ENCODE data around the gene REPS2. TPM values are rescaled to one million over a fixed set of nuclear protein-coding genes. Genes with fewer than 3 reads are reported as not detected.

The REPS2 gene
- polyA plus RNA-seq, 1 experiment = 0.04 TPM

DNA sequence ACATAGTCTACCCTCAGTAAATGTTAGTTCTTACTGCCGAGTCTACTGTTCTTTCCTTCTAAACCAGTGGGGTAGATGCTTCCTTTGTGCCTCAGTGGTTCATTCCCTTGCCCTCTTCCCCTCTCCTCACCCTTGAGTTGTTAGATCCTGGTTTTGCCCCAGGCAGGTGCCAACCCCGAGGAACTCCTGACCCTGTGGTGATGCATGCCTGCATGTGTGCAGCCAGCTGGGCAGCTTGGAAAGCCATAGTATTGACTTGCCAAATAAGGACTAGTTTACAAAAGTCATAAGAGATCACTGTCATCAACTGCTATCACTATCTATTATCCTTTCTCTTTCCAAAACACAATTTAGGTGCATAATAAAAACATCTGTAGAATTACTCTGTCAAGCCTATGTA is 50.9 kb downstream of the REPS2 start:
- ChIA-PET CTCF (no interaction called here), POLR2A (no interaction called here)
- H3K36me3 ChIP-seq (ENCODE audit: control insufficient read depth, insufficient read depth, low read length) = no peaks in the 10 kb centered on the region
- no peak for TF ChIP-seq CTCF (IDR thresholded peaks at IDR 0.05; ENCODE audit: insufficient read depth, low read depth, low read length)
- no peaks in the 10 kb centered on the region for H3K27me3 ChIP-seq (ENCODE audit: control insufficient read depth, insufficient read depth, low read length)
- DNase-seq (ENCODE audit: low read depth) = no peak
- no peak overlapping the region for H3K4me3 ChIP-seq (ENCODE audit: low read depth, low read length)

DNA sequence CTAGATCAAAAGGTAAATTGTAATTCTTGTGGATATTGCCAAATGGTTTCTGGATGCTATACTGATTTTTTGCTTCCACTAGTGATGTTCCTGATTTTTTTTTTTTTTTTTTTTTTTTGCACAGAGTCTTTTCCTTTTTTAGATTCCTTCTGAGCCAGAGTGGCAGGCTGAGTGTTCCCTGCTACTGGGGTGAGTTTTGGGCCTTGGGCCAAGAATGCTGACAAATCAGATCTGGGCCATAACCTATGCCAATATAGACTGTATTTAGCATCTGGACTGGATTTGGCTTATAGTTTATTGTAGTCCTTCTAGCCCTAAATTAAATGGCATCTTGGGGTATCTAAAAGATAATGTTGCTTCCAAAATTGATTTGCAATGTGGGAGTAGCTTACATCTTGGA is 52.8 kb downstream of the REPS2 start:
- CTCF ChIA-PET = no interaction called here
- TF ChIP-seq CTCF (IDR thresholded peaks at IDR 0.05; ENCODE audit: insufficient read depth, low read depth, low read length) = no peak
- DNase-seq (ENCODE audit: low read depth) = no peak

DNA sequence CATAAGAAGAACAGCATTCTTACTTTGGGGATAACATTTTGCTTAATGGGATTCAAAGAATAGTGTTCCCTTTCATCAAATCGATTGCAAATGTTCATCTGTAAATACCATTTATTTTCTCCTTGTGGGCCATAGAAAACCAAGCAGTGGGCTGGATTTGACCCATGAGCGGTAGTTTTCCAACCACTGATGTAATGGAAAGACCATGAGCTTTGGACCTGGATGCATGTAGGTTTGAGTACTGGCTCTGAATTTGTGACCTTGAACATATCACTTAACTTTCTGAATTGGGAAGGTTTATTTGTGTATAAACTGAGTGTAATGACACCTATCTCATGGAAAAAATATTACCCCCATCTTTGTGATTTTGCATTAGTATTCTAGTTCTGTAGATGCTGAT is 54.3 kb downstream of the REPS2 start:
- TF ChIP-seq CTCF (IDR thresholded peaks at IDR 0.05; ENCODE audit: insufficient read depth, low read depth, low read length) = no peak
- DNase-seq (ENCODE audit: low read depth) = no peak
- Histone ChIP-seq H3K4me3 (ENCODE audit: low read depth, low read length) (no peak overlapping the region), H3K36me3 (ENCODE audit: control insufficient read depth, insufficient read depth, low read length) (no peaks in the 10 kb centered on the region), H3K27me3 (ENCODE audit: control insufficient read depth, insufficient read depth, low read length) (no peaks in the 10 kb centered on the region)
- ChIA-PET POLR2A (no interaction called here), CTCF (no interaction called here)

More for the DNA sequence above, 52.8 kb downstream of the REPS2 start:
- Histone ChIP-seq H3K27me3 (ENCODE audit: control insufficient read depth, insufficient read depth, low read length) (no peaks in the 10 kb centered on the region), H3K4me3 (ENCODE audit: low read depth, low read length) (no peak overlapping the region), H3K36me3 (ENCODE audit: control insufficient read depth, insufficient read depth, low read length) (no peaks in the 10 kb centered on the region)
- POLR2A ChIA-PET = no interaction called here

- no peaks in the 10 kb centered on the region for H3K27me3 ChIP-seq (ENCODE audit: control insufficient read depth, insufficient read depth, low read length)
- ChIA-PET POLR2A (no interaction called here), CTCF (no interaction called here)
- H3K36me3 ChIP-seq (ENCODE audit: control insufficient read depth, insufficient read depth, low read length) = no peaks in the 10 kb centered on the region
- TF ChIP-seq CTCF (IDR thresholded peaks at IDR 0.05; ENCODE audit: insufficient read depth, low read depth, low read length) = no peak
- no peak for DNase-seq (ENCODE audit: low read depth)
- no peak overlapping the region for H3K4me3 ChIP-seq (ENCODE audit: low read depth, low read length)
Measured at GRCh38 chrX:17005712-17006368, 59.4 kb downstream of the REPS2 start.

DNA sequence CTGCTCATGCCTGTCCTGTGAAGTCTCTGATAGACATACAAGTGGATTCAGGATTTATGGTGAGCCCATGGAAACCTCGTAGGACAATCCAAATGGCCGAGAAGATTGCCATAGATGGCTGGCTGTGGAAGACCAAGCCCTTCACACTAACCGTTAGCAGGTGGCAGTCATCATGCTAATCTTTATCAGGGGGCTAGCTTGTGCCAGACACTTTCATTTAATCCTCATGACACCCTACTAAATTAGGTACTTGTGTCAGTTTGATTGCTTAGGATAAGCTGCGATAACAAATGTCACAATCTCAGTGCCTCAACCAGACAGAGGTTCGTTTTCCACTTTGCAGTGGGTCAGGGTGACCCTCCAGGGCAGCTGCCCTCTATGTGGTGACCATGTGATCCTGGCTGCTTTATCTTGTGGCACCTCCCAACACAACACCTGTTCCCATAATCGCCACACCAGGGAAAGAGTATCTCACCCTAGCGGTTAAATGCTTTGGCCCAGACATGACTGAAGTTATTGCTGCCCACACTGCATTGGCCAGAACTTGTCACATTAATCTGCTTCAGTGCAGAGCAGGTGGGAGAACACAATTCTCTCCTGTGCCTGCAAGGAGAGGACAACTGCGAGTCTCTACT is 60.8 kb downstream of the REPS2 start:
- Histone ChIP-seq H3K4me3 (ENCODE audit: low read depth, low read length) (no peak overlapping the region), H3K27me3 (ENCODE audit: control insufficient read depth, insufficient read depth, low read length) (no peaks in the 10 kb centered on the region), H3K36me3 (ENCODE audit: control insufficient read depth, insufficient read depth, low read length) (no peaks in the 10 kb centered on the region)
- DNase-seq (ENCODE audit: low read depth) = no peak
- TF ChIP-seq CTCF (IDR thresholded peaks at IDR 0.05; ENCODE audit: insufficient read depth, low read depth, low read length) = no peak
- POLR2A ChIA-PET = no interaction called here
- CTCF ChIA-PET = no interaction called here

All from BJ (cell line).